ENCODE results near the gene TMTC2.

The TMTC2 gene

DNA sequence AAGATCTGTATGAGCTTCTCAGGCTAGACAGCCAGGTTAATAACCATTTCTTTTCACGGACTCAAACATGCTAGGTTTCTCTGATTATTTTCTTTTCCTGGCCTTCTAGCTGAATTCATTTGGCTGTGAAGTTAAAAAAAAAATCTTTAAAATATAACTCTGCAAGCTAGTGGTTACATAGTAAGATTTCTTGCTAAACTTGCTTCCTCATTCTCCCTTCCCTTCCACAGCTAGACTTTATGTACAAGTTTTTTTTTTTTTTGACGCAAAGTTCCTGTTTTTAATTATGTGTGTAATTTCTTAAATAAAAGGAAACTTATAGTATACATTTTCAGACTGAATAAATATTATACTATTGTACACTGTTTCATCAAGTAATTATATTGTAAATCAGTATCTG, 145.4 kb downstream of the TMTC2 start:
- no peak overlapping the region for H3K27ac ChIP-seq (ENCODE audit: poor library complexity, severe bottlenecking)
- H3K4me3 ChIP-seq (ENCODE audit: severe bottlenecking) = no peak overlapping the region
- TF ChIP-seq, protein P1, sequence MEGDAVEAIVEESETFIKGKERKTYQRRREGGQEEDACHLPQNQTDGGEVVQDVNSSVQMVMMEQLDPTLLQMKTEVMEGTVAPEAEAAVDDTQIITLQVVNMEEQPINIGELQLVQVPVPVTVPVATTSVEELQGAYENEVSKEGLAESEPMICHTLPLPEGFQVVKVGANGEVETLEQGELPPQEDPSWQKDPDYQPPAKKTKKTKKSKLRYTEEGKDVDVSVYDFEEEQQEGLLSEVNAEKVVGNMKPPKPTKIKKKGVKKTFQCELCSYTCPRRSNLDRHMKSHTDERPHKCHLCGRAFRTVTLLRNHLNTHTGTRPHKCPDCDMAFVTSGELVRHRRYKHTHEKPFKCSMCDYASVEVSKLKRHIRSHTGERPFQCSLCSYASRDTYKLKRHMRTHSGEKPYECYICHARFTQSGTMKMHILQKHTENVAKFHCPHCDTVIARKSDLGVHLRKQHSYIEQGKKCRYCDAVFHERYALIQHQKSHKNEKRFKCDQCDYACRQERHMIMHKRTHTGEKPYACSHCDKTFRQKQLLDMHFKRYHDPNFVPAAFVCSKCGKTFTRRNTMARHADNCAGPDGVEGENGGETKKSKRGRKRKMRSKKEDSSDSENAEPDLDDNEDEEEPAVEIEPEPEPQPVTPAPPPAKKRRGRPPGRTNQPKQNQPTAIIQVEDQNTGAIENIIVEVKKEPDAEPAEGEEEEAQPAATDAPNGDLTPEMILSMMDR (IDR thresholded peaks at IDR 0.05; ENCODE audit: poor library complexity, severe bottlenecking) = no peak
- H3K36me3 ChIP-seq (ENCODE audit: low read depth) = no peaks in the 10 kb centered on the region
- no peak for ATAC-seq (ENCODE audit: low read depth)
- no peaks in the 10 kb centered on the region for H3K4me1 ChIP-seq (ENCODE audit: insufficient read depth, poor library complexity, severe bottlenecking)
- no peaks in the 10 kb centered on the region for H3K9me3 ChIP-seq (ENCODE audit: severe bottlenecking)
- DNase-seq (ENCODE audit: low spot score) = no peak
- H3K27me3 ChIP-seq (ENCODE audit: insufficient read depth, poor library complexity, severe bottlenecking) = no peaks in the 10 kb centered on the region

DNA sequence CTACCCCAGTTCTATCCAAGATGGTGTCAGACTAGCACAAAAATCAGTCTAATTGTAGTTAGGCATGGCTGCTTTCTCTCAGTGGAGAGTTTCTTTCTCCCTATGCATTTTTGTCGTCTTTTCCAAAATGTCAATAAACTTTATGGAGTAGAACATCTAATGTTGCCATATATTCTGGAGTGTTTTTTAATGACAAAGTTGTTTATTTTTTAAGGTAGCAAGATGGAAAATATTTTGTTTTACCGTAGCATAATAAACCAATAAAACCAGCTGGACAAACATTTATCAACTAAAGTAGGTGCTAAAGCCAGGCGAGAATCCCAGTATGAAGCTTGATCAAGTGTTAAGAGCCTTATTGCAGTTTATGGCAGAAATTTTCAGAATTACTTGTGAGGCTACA, 146.3 kb downstream of the TMTC2 start:
- TF ChIP-seq, protein P1 (IDR thresholded peaks at IDR 0.05; ENCODE audit: poor library complexity, severe bottlenecking) = no peak
- no peaks in the 10 kb centered on the region for H3K27me3 ChIP-seq (ENCODE audit: insufficient read depth, poor library complexity, severe bottlenecking)
- DNase-seq (ENCODE audit: low spot score) (no peak), ATAC-seq (ENCODE audit: low read depth) (no peak)
- H3K36me3 ChIP-seq (ENCODE audit: low read depth) = no peaks in the 10 kb centered on the region
- no peaks in the 10 kb centered on the region for H3K9me3 ChIP-seq (ENCODE audit: severe bottlenecking)
- no peak overlapping the region for H3K4me3 ChIP-seq (ENCODE audit: severe bottlenecking)
- no peaks in the 10 kb centered on the region for H3K4me1 ChIP-seq (ENCODE audit: insufficient read depth, poor library complexity, severe bottlenecking)
- H3K27ac ChIP-seq (ENCODE audit: poor library complexity, severe bottlenecking) = no peak overlapping the region

DNA sequence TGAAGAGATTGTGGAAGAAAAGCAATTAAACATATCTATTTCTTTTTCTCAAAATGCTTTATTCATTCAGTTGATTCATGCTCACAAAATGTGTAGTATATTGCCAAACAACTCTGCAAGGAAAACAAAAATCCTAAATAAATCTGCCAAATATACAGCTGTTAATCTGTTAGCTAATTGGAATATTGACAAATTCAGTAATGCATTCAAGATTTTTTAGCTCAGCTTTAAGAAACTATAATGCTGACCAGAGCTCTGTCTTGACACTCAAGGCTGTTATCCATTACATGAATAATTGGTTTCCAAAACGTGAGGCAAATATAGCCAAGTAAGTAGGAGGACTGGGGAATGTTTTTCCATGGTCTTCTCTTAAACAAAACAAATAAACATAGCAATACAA, 146.8 kb downstream of the TMTC2 start:
- Histone ChIP-seq H3K9me3 (ENCODE audit: severe bottlenecking) (no peaks in the 10 kb centered on the region), H3K4me3 (ENCODE audit: severe bottlenecking) (no peak overlapping the region), H3K27ac (ENCODE audit: poor library complexity, severe bottlenecking) (no peak overlapping the region), H3K27me3 (ENCODE audit: insufficient read depth, poor library complexity, severe bottlenecking) (no peaks in the 10 kb centered on the region), H3K4me1 (ENCODE audit: insufficient read depth, poor library complexity, severe bottlenecking) (no peaks in the 10 kb centered on the region), H3K36me3 (ENCODE audit: low read depth) (no peaks in the 10 kb centered on the region)
- ATAC-seq (ENCODE audit: low read depth) (no peak), DNase-seq (ENCODE audit: low spot score) (no peak)
- TF ChIP-seq, protein P1 (IDR thresholded peaks at IDR 0.05; ENCODE audit: poor library complexity, severe bottlenecking) = no peak

DNA sequence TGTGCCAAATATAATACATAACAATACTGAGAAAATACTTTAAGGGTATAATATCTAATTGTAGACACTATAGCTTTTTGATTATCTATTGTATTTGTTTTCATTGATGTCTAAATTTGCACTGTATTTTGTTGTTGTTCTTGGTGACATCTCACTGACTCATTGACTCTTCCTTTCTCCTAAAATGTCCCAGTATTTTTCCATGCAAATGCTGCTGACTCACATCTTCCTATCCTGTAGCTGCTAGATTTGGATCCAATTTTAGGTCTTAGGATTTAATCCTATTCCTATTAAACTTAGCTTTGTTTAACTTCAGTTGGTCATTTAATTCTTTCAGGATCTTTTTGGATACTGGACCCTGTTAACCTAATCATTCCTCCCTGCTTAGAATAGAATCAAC, 148.5 kb downstream of the TMTC2 start:
- Histone ChIP-seq H3K4me1 (ENCODE audit: insufficient read depth, poor library complexity, severe bottlenecking) (no peaks in the 10 kb centered on the region), H3K36me3 (ENCODE audit: low read depth) (no peaks in the 10 kb centered on the region), H3K4me3 (ENCODE audit: severe bottlenecking) (no peak overlapping the region), H3K27me3 (ENCODE audit: insufficient read depth, poor library complexity, severe bottlenecking) (no peaks in the 10 kb centered on the region), H3K9me3 (ENCODE audit: severe bottlenecking) (no peaks in the 10 kb centered on the region), H3K27ac (ENCODE audit: poor library complexity, severe bottlenecking) (no peak overlapping the region)
- ATAC-seq (ENCODE audit: low read depth) (no peak; the same call in 2 of the 3 replicates), DNase-seq (ENCODE audit: low spot score) (no peak)
- TF ChIP-seq, protein P1 (IDR thresholded peaks at IDR 0.05; ENCODE audit: poor library complexity, severe bottlenecking) = no peak

DNA sequence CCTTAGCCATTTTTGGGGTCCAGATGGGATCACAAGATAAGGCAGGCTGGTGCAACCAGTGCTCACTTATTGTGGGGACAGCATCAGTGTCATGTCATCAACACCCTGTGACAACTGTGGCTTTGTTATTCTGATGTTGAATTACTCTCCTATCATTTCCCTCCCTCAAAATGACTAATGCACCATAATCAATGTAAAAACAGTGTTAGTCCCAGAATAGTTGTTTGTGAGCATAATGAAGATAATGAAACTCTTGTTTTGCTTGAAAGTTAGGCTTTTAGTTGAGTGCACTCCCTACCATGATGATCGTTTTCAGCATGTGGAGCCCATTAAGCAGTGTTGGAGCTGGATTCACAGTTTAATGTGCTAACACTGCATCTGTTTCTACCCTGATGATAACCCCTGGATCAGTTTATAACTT, 151.4 kb downstream of the TMTC2 start:
- Histone ChIP-seq H3K9me3 (ENCODE audit: severe bottlenecking) (no peaks in the 10 kb centered on the region), H3K4me3 (ENCODE audit: severe bottlenecking) (no peak overlapping the region), H3K36me3 (ENCODE audit: low read depth) (no peaks in the 10 kb centered on the region), H3K27ac (ENCODE audit: poor library complexity, severe bottlenecking) (no peak overlapping the region), H3K27me3 (ENCODE audit: insufficient read depth, poor library complexity, severe bottlenecking) (no peaks in the 10 kb centered on the region), H3K4me1 (ENCODE audit: insufficient read depth, poor library complexity, severe bottlenecking) (no peaks in the 10 kb centered on the region)
- DNase-seq (ENCODE audit: low spot score) (no peak), ATAC-seq (ENCODE audit: low read depth) (no peak)
- TF ChIP-seq, protein P1 (IDR thresholded peaks at IDR 0.05; ENCODE audit: poor library complexity, severe bottlenecking) = no peak
